ENCODE data around the gene GPSM3.
"Not testable (repeated sequence)": the region's sequence is repeated elsewhere in the genome, so short reads cannot be mapped to it uniquely, and the experiment has no call there.

GPSM3 gene

DNA sequence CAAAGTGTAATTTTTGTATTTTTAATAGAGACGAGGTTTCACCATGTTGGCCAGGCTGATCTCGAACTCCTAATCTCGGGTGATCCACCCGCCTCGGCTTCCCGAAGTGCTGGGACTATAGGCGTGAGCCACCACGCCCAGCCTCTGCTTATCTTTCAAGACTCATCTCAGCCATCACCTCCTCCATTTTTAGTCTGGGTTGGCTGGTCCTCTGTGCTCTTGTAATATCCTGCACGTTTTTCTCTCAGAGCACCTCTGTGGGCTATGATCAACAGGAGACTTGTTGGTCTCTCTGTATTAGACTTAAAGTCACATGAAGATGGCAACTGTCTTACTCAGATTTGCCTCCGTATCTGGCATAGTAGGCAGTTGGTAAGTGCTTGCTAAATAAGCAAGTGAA is 23.8 kb upstream of the GPSM3 start:
- in situ Hi-C loops (cut with HindIII; ENCODE audit: low pct_ligation_motif_present, low sequenced_read_pairs): no loop called here
- DNase-seq: no peak
- Histone ChIP-seq H3K4me3 (ENCODE audit: low read depth, low read length) (no peak overlapping the region), H3K27ac (no peak overlapping the region), H3K36me3 (replicated peaks) (no peaks in the 10 kb centered on the region), H3K27me3 (replicated peaks) (no peaks in the 10 kb centered on the region)
- TF ChIP-seq, protein P1, sequence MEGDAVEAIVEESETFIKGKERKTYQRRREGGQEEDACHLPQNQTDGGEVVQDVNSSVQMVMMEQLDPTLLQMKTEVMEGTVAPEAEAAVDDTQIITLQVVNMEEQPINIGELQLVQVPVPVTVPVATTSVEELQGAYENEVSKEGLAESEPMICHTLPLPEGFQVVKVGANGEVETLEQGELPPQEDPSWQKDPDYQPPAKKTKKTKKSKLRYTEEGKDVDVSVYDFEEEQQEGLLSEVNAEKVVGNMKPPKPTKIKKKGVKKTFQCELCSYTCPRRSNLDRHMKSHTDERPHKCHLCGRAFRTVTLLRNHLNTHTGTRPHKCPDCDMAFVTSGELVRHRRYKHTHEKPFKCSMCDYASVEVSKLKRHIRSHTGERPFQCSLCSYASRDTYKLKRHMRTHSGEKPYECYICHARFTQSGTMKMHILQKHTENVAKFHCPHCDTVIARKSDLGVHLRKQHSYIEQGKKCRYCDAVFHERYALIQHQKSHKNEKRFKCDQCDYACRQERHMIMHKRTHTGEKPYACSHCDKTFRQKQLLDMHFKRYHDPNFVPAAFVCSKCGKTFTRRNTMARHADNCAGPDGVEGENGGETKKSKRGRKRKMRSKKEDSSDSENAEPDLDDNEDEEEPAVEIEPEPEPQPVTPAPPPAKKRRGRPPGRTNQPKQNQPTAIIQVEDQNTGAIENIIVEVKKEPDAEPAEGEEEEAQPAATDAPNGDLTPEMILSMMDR (IDR thresholded peaks at IDR 0.05; ENCODE audit: low read depth, low read length, missing control alignments): no peak

DNA sequence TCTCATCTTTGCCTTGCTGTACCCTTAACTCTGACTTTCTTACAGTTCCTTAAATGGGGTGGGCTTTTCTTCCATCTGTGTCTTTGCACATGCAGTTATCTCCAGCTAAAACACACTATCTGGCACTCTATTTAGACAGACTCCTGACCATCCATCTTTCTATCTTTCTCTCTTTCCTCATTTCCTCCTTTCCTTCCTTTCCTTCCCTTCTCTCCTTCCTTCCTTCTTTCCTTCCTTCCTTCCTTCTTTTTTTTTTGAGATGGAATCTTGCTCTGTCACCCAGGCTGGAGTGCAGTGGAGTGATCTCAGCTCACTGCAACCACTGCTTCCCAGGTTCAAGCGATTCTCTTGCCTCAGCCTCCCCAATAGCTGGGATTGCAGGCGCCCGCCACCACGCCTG is 23.2 kb upstream of the GPSM3 start:
- in situ Hi-C loops (cut with HindIII; ENCODE audit: low pct_ligation_motif_present, low sequenced_read_pairs): no loop called here
- DNase-seq: no peak
- H3K27ac ChIP-seq: no peak overlapping the region
- H3K27me3 ChIP-seq (replicated peaks): no peaks in the 10 kb centered on the region
- H3K36me3 ChIP-seq (replicated peaks): no peaks in the 10 kb centered on the region
- no peak overlapping the region for H3K4me3 ChIP-seq (ENCODE audit: low read depth, low read length)
- TF ChIP-seq, protein P1 (IDR thresholded peaks at IDR 0.05; ENCODE audit: low read depth, low read length, missing control alignments): no peak

DNA sequence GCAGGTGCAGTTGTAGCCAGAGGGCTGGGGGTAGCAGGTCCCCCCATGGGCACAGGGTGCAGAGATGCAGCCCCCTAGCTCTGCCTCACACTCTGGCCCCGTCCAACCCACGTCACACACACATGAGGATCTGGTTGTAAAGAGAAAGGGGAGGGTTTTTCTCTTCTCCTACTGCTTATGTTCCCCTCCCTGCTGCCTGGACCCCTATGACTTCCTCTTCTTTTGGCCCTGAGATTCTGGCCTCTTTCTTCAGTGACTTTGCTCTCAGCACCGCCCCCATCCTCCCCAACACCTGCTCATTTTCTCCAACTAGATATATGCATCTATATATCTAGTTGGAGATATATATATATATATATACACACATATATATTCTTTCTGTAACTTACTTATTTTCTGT is 21.7 kb upstream of the GPSM3 start:
- H3K4me3 ChIP-seq (ENCODE audit: low read depth, low read length): no peak overlapping the region
- in situ Hi-C loops (cut with HindIII; ENCODE audit: low pct_ligation_motif_present, low sequenced_read_pairs): no loop called here
- no peak for DNase-seq
- no peak overlapping the region for H3K27ac ChIP-seq
- H3K27me3 ChIP-seq (replicated peaks): no peaks in the 10 kb centered on the region
- H3K36me3 ChIP-seq (replicated peaks): no peaks in the 10 kb centered on the region
- TF ChIP-seq, protein P1 (IDR thresholded peaks at IDR 0.05; ENCODE audit: low read depth, low read length, missing control alignments): no peak

DNA sequence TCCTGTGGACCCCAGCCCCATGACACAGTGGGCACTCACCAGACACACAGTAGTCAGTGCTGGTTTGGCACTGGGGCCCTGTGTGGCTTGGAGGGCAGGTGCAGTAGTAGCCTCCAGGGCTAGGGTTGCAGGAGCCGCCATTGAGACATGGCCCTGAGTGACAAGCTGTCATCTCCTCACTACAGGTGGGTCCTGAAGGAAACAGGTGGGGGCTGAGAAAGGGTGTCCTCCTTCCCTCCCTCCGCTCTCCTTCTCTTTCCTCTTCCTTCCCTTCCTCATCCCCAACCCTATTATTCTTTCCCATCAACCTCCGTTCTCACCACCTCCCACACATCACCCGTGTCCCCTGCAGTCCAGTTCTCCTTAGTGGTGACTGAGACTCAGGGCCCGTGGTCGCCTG is 21.2 kb upstream of the GPSM3 start:
- H3K27ac ChIP-seq: no peak overlapping the region
- in situ Hi-C loops (cut with HindIII; ENCODE audit: low pct_ligation_motif_present, low sequenced_read_pairs): no loop called here
- TF ChIP-seq, protein P1 (IDR thresholded peaks at IDR 0.05; ENCODE audit: low read depth, low read length, missing control alignments): no peak
- H3K36me3 ChIP-seq (replicated peaks): no peaks in the 10 kb centered on the region
- H3K27me3 ChIP-seq (replicated peaks): no peaks in the 10 kb centered on the region
- DNase-seq: no peak
- no peak overlapping the region for H3K4me3 ChIP-seq (ENCODE audit: low read depth, low read length)

DNA sequence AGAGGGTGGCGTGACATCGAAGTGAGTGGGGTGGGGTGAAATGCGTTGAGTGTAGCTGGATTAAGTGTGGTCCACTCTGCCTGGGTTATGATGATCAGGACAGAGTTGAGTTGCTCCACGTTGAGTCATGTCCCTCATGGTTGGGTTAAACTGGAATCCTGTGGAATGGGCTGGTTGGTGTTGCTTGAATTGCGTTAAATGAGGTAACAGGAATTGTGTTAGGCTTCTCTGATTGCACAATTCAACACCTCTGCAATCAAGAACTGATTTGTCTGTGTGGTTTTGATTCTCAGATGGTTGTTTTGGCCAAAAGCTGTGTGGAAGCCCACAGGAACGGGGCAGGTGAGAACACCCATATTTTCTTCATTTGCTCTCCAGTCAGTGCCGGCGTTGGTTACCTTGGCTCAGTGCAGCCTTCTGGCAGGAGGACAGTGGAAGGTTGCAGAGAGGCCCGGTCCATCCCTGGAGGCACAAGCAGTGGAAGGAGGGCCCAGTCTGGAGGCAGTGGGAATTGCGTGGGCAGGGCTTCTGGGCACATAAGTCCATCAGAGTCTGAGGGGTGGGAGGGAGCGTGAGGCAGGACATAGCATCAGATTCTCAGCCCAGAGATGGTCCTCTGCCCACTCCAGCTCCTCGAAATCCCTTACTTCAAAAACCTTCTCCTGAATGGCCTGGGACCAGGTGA is 19.8 kb upstream of the GPSM3 start:
- DNase-seq: no peak
- in situ Hi-C loops (cut with HindIII; ENCODE audit: low pct_ligation_motif_present, low sequenced_read_pairs): no loop called here
- Histone ChIP-seq H3K27ac (no peak overlapping the region), H3K4me3 (ENCODE audit: low read depth, low read length) (no peak overlapping the region), H3K36me3 (replicated peaks) (no peaks in the 10 kb centered on the region), H3K27me3 (replicated peaks) (no peaks in the 10 kb centered on the region)
- TF ChIP-seq, protein P1 (IDR thresholded peaks at IDR 0.05; ENCODE audit: low read depth, low read length, missing control alignments): no peak

DNA sequence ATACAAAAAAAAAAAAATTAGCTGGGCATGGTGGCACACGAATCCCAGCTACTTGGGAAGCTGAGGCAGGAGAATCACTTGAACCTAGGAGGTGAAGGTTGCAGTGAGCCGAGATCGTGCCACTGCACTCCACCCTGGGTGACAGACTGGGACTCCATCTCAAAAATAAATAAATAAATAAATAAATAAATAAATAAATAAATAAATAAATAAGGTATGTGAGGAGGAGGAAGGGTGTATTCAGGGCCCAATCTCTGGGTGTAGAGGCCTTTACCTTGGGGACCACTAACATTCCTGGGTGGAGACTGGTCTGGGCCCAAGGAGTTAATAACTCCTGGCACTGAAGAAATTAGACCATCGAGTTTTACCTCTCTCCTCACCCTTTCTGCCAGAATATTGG is 19.0 kb upstream of the GPSM3 start:
- in situ Hi-C loops (cut with HindIII; ENCODE audit: low pct_ligation_motif_present, low sequenced_read_pairs); H3K27me3 ChIP-seq (replicated peaks); DNase-seq; H3K36me3 ChIP-seq (replicated peaks); H3K4me3 ChIP-seq (ENCODE audit: low read depth, low read length); H3K27ac ChIP-seq: not testable (repeated sequence)

Measured in brain microvascular endothelial cell (primary cell).